ENCODE measurements around the gene CDX2.
"Not testable (repeated sequence)": the region's sequence is repeated elsewhere in the genome, so short reads cannot be mapped to it uniquely, and the experiment has no call there.

CDX2 gene

GRCh38 chr13:27964741-27965323, 4.3 kb downstream of the CDX2 start:
- no peak for DNase-seq (ENCODE audit: low read depth)

- not testable (repeated sequence) for DNase-seq (ENCODE audit: low read depth)
Measured at GRCh38 chr13:27964206-27964605, 4.9 kb downstream of the CDX2 start.

- no peak for DNase-seq (ENCODE audit: low read depth)
Measured at GRCh38 chr13:27963491-27963890, 5.6 kb downstream of the CDX2 start.

- no peak for DNase-seq (ENCODE audit: low read depth)
Measured at GRCh38 chr13:27962982-27963381, 6.1 kb downstream of the CDX2 start.

- DNase-seq (ENCODE audit: low read depth): no peak
Measured at GRCh38 chr13:27962128-27962841, 6.8 kb downstream of the CDX2 start.

GRCh38 chr13:27961227-27962085, 7.7 kb downstream of the CDX2 start:
- no peak for DNase-seq (ENCODE audit: low read depth)

- DNase-seq (ENCODE audit: low read depth): no peak
Measured at GRCh38 chr13:27960362-27961226, 8.5 kb downstream of the CDX2 start.

- DNase-seq (ENCODE audit: low read depth): no peak
Measured at GRCh38 chr13:27959976-27960361, 9.1 kb downstream of the CDX2 start.

GRCh38 chr13:27956576-27957300, 12.4 kb downstream of the CDX2 start:
- DNase-seq (ENCODE audit: low read depth): no peak

- no peak for DNase-seq (ENCODE audit: low read depth)
Measured at GRCh38 chr13:27955014-27955591, 14.0 kb downstream of the CDX2 start.

GRCh38 chr13:27954406-27954851, 14.7 kb downstream of the CDX2 start:
- DNase-seq (ENCODE audit: low read depth): no peak

- DNase-seq (ENCODE audit: low read depth): peak; percentile 59
Measured at GRCh38 chr13:27953676-27954405, 15.3 kb downstream of the CDX2 start.

GRCh38 chr13:27952876-27953675, 16.0 kb downstream of the CDX2 start:
- no peak for DNase-seq (ENCODE audit: low read depth)

GRCh38 chr13:27942972-27943371, 26.1 kb downstream of the CDX2 start:
- no peak for DNase-seq (ENCODE audit: low read depth)

- no peak for DNase-seq (ENCODE audit: low read depth)
Measured at GRCh38 chr13:27933580-27934328, 35.4 kb downstream of the CDX2 start.

- no peak for DNase-seq (ENCODE audit: low read depth)
Measured at GRCh38 chr13:27933118-27933517, 36.0 kb downstream of the CDX2 start.

GRCh38 chr13:27929868-27930267, 39.2 kb downstream of the CDX2 start:
- no peak for DNase-seq (ENCODE audit: low read depth)
